GM18511 (cell line): ENCODE measurements around the gene SKAP2.

Experiments used
- ATAC-seq: cut with Tn5 transposase; IDR thresholded peaks from one replicate; pipeline ENCODE4 v1.9.1; 2021; ENCODE audit warnings: mild to moderate bottlenecking, moderate library complexity; ENCODE audit not compliant: unreplicated experiment

Gene SKAP2

GRCh38 chr7:26779978-26780595 is 84.3 kb downstream of the SKAP2 start:
- no peak for ATAC-seq

GRCh38 chr7:26777385-26777784 is 87.0 kb downstream of the SKAP2 start:
- ATAC-seq, result no peak

GRCh38 chr7:26760501-26760900 is 103.9 kb downstream of the SKAP2 start:
- no peak for ATAC-seq

- ATAC-seq, result no peak
Observed at GRCh38 chr7:26759108-26759507, 105.3 kb downstream of the SKAP2 start.

GRCh38 chr7:26743205-26743604 is 121.2 kb downstream of the SKAP2 start:
- ATAC-seq, result no peak

GRCh38 chr7:26735976-26736600 is 128.3 kb downstream of the SKAP2 start:
- no peak for ATAC-seq

GRCh38 chr7:26729150-26729775 is 135.1 kb downstream of the SKAP2 start:
- no peak for ATAC-seq

- ATAC-seq, result no peak
Observed at GRCh38 chr7:26726051-26726450, 138.3 kb downstream of the SKAP2 start.

GRCh38 chr7:26724795-26725194 is 139.6 kb downstream of the SKAP2 start:
- ATAC-seq, result no peak

GRCh38 chr7:26723129-26723528 is 141.3 kb downstream of the SKAP2 start:
- no peak for ATAC-seq

- ATAC-seq, result no peak
Observed at GRCh38 chr7:26721450-26721849, 142.9 kb downstream of the SKAP2 start.

- ATAC-seq, result no peak
Observed at GRCh38 chr7:26718063-26718462, 146.3 kb downstream of the SKAP2 start.

GRCh38 chr7:26714438-26714837 is 150.0 kb downstream of the SKAP2 start:
- no peak for ATAC-seq

GRCh38 chr7:26714006-26714405 is 150.4 kb downstream of the SKAP2 start:
- ATAC-seq, result no peak

GRCh38 chr7:26709210-26709990 is 155.0 kb downstream of the SKAP2 start:
- no peak for ATAC-seq

GRCh38 chr7:26705567-26705966 is 158.8 kb downstream of the SKAP2 start:
- ATAC-seq, result no peak

GRCh38 chr7:26704786-26705185 is 159.6 kb downstream of the SKAP2 start:
- ATAC-seq, result no peak

GRCh38 chr7:26704036-26704435 is 160.4 kb downstream of the SKAP2 start:
- ATAC-seq, result no peak

GRCh38 chr7:26700893-26701292 is 163.5 kb downstream of the SKAP2 start:
- no peak for ATAC-seq

GRCh38 chr7:26700386-26700785 is 164.0 kb downstream of the SKAP2 start:
- ATAC-seq, result no peak

- no peak for ATAC-seq
Observed at GRCh38 chr7:26699766-26700165, 164.6 kb downstream of the SKAP2 start.

GRCh38 chr7:26698806-26699205 is 165.6 kb downstream of the SKAP2 start:
- ATAC-seq, result no peak
